ENCODE results near the gene MKS1.

MKS1 gene

GRCh38 chr17:58244963-58245362 lies 25.9 kb upstream of the MKS1 start:
- DNase-seq: peak; percentile 18

- DNase-seq: no peak
These were observed 23.2 kb upstream of the MKS1 start for GRCh38 chr17:58242171-58242784.

- no peak for DNase-seq
These were observed 20.9 kb upstream of the MKS1 start for GRCh38 chr17:58239987-58240386.

- no peak for DNase-seq
These were observed 19.1 kb upstream of the MKS1 start, which contains the start of gene LPO for GRCh38 chr17:58238147-58238634. Gene LPO (plus strand): TSS chr17:58238584. CDS start chr17:58242980, 4,396 bp downstream.

GRCh38 chr17:58236394-58236793 lies 17.3 kb upstream of the MKS1 start:
- DNase-seq: peak; percentile 20

- no peak for DNase-seq
These were observed 16.8 kb upstream of the MKS1 start for GRCh38 chr17:58235821-58236220.

- DNase-seq: no peak
These were observed 15.5 kb upstream of the MKS1 start for GRCh38 chr17:58234512-58234911.

- DNase-seq: no peak
These were observed 14.5 kb upstream of the MKS1 start for GRCh38 chr17:58233543-58233942.

GRCh38 chr17:58232707-58233156 lies 13.7 kb upstream of the MKS1 start:
- peak; percentile 56 for DNase-seq

- DNase-seq: no peak
These were observed 12.6 kb upstream of the MKS1 start for GRCh38 chr17:58231641-58232040.

GRCh38 chr17:58229881-58230280 lies 10.8 kb upstream of the MKS1 start:
- DNase-seq: no peak

GRCh38 chr17:58229384-58229783 lies 10.3 kb upstream of the MKS1 start:
- no peak for DNase-seq

GRCh38 chr17:58228679-58229078 lies 9.6 kb upstream of the MKS1 start:
- DNase-seq: no peak

GRCh38 chr17:58227733-58228132 lies 8.7 kb upstream of the MKS1 start:
- no peak for DNase-seq

GRCh38 chr17:58224315-58224714 lies 5.3 kb upstream of the MKS1 start:
- peak; percentile 63 for DNase-seq

GRCh38 chr17:58219789-58220183 lies 731 bp upstream of the MKS1 start:
- DNase-seq: peak; percentile 54

- peak; percentile 84 for DNase-seq
These were observed 1.3 kb downstream of the MKS1 start for GRCh38 chr17:58217766-58218165.

- DNase-seq: peak; percentile 67
These were observed 3.4 kb downstream of the MKS1 start for GRCh38 chr17:58215685-58216084.

- DNase-seq: no peak
These were observed 8.1 kb downstream of the MKS1 start for GRCh38 chr17:58210922-58211321.

- no peak for DNase-seq
These were observed 10.7 kb downstream of the MKS1 start for GRCh38 chr17:58208344-58208743.

GRCh38 chr17:58207451-58207850 lies 11.6 kb downstream of the MKS1 start:
- DNase-seq: no peak

GRCh38 chr17:58205936-58206335 lies 13.1 kb downstream of the MKS1 start:
- DNase-seq: no peak

- DNase-seq: no peak
These were observed 14.3 kb downstream of the MKS1 start for GRCh38 chr17:58204796-58205195.

- DNase-seq: no peak
These were observed 16.2 kb downstream of the MKS1 start for GRCh38 chr17:58202859-58203258.

GRCh38 chr17:58200024-58200633 lies 18.9 kb downstream of the MKS1 start:
- DNase-seq: peak; percentile 75

All from OCI-M1 (cell line).